Astrocyte (in vitro differentiated cells and primary cell): ENCODE results near the gene HK3. TPM values are rescaled to one million over a fixed set of nuclear protein-coding genes. Genes with fewer than 3 reads are reported as not detected.

Experiments
- DNase-seq: peaks from one replicate; pipeline ENCODE4 v3.0.0-alpha.2; 2010; ENCODE audit warnings: low read depth
- FAIRE-seq: peaks from 2 replicates; lab custom pipeline; 2011; peaks lifted over from hg19 to GRCh38; lab: Jason Lieb, UNC
- H2AFZ ChIP-seq: 2 replicates; pipeline ENCODE4 v1.6.0; 2012; ENCODE audit warnings: low read depth, low read length, inconsistent platforms
- H3K27ac ChIP-seq: 2 replicates; pipeline ENCODE4 v1.5.1; 2011; ENCODE audit warnings: low read depth, low read length, inconsistent platforms
- H3K27me3 ChIP-seq: 2 replicates; pipeline ENCODE4 v1.6.0; 2011; ENCODE audit warnings: low read length, inconsistent platforms; ENCODE audit not compliant: insufficient read depth
- H3K36me3 ChIP-seq: 2 replicates; pipeline ENCODE4 v1.5.1; 2011; ENCODE audit warnings: low read length, inconsistent platforms; ENCODE audit not compliant: insufficient read depth
- H3K4me1 ChIP-seq: 2 replicates; pipeline ENCODE4 v1.5.1; 2011; ENCODE audit warnings: low read length, inconsistent platforms; ENCODE audit not compliant: insufficient read depth
- H3K4me2 ChIP-seq: 2 replicates; pipeline ENCODE4 v1.6.0; 2012; ENCODE audit warnings: low read length, inconsistent platforms
- H3K4me3 ChIP-seq: 2 replicates; pipeline ENCODE4 v1.5.1; 2011; ENCODE audit warnings: low read depth, mild to moderate bottlenecking, low read length, inconsistent platforms; ENCODE audit not compliant: insufficient read depth
- H3K79me2 ChIP-seq: 2 replicates; pipeline ENCODE4 v1.6.0; 2012; ENCODE audit warnings: mild to moderate bottlenecking, low read length, inconsistent platforms; ENCODE audit not compliant: insufficient read depth
- H3K9ac ChIP-seq: 2 replicates; pipeline ENCODE4 v1.6.0; 2012; ENCODE audit warnings: mild to moderate bottlenecking, low read length, inconsistent platforms
- H3K9me3 ChIP-seq: 2 replicates; pipeline ENCODE4 v1.5.1; 2012; ENCODE audit warnings: low read depth, mild to moderate bottlenecking, low read length, inconsistent platforms; ENCODE audit not compliant: insufficient read depth
- H4K20me1 ChIP-seq: 2 replicates; pipeline ENCODE4 v1.6.0; 2012; ENCODE audit warnings: low read length, inconsistent platforms; ENCODE audit not compliant: insufficient read depth
- H3K27ac Mint-ChIP-seq: one replicate; pipeline ENCODE4 v1.8.0; 2021; ENCODE audit warnings: mild to moderate bottlenecking, mixed read lengths; ENCODE audit not compliant: unreplicated experiment
- H3K27me3 Mint-ChIP-seq: one replicate; pipeline ENCODE4 v1.8.0; 2021; ENCODE audit warnings: low read depth, mixed read lengths; ENCODE audit not compliant: unreplicated experiment
- H3K36me3 Mint-ChIP-seq: one replicate; pipeline ENCODE4 v1.8.0; 2021; ENCODE audit warnings: low read depth, mixed read lengths; ENCODE audit not compliant: unreplicated experiment
- H3K4me1 Mint-ChIP-seq: one replicate; pipeline ENCODE4 v1.8.0; 2021; ENCODE audit warnings: low read depth, mixed read lengths; ENCODE audit not compliant: unreplicated experiment
- H3K4me3 Mint-ChIP-seq: one replicate; pipeline ENCODE4 v1.8.0; 2021; ENCODE audit warnings: mild to moderate bottlenecking, moderate library complexity, mixed read lengths; ENCODE audit not compliant: unreplicated experiment
- H3K9me3 Mint-ChIP-seq: one replicate; pipeline ENCODE4 v1.8.0; 2021; ENCODE audit warnings: mild to moderate bottlenecking, mixed read lengths; ENCODE audit not compliant: unreplicated experiment
- EZH2 ChIP-seq: IDR thresholded peaks from 2 replicates; pipeline ENCODE4 v1.6.1; 2012; ENCODE audit warnings: mild to moderate bottlenecking, low read length, inconsistent platforms; ENCODE audit not compliant: insufficient read depth
- total RNA-seq: library from RNA; stranded (reverse); gene quantifications from 2 replicates; pipeline ENCODE4 v1.2.1, GENCODE V29; 2021
- TF ChIP-seq, protein P1 (sequence below): IDR thresholded peaks from 2 replicates; pipeline ENCODE4 v1.5.1; 2011; ENCODE audit warnings: low read depth, mild to moderate bottlenecking, inconsistent platforms, low read length, moderate library complexity; ENCODE audit not compliant: insufficient read depth

Gene HK3
- total RNA-seq, 1 donor from 2014 or later, result not detected

- peaks cover 52% of the 10 kb centered on the region for H3K27me3 Mint-ChIP-seq
- H3K4me3 ChIP-seq, result no peak overlapping the region
- H3K27me3 ChIP-seq, result peaks cover 19% of the 10 kb centered on the region
- H3K9me3 ChIP-seq, result no peaks in the 10 kb centered on the region
- TF ChIP-seq EZH2, result no peak
- TF ChIP-seq, protein P1, sequence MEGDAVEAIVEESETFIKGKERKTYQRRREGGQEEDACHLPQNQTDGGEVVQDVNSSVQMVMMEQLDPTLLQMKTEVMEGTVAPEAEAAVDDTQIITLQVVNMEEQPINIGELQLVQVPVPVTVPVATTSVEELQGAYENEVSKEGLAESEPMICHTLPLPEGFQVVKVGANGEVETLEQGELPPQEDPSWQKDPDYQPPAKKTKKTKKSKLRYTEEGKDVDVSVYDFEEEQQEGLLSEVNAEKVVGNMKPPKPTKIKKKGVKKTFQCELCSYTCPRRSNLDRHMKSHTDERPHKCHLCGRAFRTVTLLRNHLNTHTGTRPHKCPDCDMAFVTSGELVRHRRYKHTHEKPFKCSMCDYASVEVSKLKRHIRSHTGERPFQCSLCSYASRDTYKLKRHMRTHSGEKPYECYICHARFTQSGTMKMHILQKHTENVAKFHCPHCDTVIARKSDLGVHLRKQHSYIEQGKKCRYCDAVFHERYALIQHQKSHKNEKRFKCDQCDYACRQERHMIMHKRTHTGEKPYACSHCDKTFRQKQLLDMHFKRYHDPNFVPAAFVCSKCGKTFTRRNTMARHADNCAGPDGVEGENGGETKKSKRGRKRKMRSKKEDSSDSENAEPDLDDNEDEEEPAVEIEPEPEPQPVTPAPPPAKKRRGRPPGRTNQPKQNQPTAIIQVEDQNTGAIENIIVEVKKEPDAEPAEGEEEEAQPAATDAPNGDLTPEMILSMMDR, result no peak
- DNase-seq (no peak), FAIRE-seq (no peak)
- no peaks in the 10 kb centered on the region for H3K4me1 Mint-ChIP-seq
- no peaks in the 10 kb centered on the region for H3K36me3 Mint-ChIP-seq
- no peaks in the 10 kb centered on the region for H3K4me1 ChIP-seq
- no peak overlapping the region for H3K4me3 Mint-ChIP-seq
- H3K79me2 ChIP-seq, result no peaks in the 10 kb centered on the region
- no peak overlapping the region for H3K27ac Mint-ChIP-seq
- H3K27ac ChIP-seq, result no peak overlapping the region
- H4K20me1 ChIP-seq, result no peaks in the 10 kb centered on the region
- H3K4me2 ChIP-seq, result no peak overlapping the region
- no peaks in the 10 kb centered on the region for H3K36me3 ChIP-seq
- no peak overlapping the region for H3K9ac ChIP-seq
- H3K9me3 Mint-ChIP-seq, result no peaks in the 10 kb centered on the region
- H2AFZ ChIP-seq, result no peak overlapping the region
Observed at GRCh38 chr5:176869501-176870109, 29.5 kb downstream of the HK3 start.

- peak overlapping the region; percentile 34 for H3K27ac Mint-ChIP-seq
- FAIRE-seq, result no peak
Observed at GRCh38 chr5:176868731-176869130, 30.4 kb downstream of the HK3 start.

DNA sequence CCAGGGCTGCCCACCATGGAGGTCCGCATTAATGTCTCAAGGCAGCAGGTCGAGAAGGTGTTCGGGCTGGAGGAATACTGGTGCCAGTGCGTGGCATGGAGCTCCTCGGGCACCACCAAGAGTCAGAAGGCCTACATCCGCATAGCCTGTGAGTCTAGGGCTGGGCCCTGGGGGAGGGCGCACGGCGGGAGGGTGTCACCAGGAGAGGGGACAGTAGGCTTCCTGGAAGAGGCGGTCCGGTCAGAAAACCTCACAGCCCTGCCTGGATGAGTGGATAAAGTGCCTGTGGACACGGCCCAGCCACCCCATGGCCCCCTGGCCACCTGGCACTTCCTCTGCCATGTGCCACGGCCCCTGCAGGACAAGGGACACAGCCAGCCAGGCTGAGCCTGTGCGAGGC is 31.0 kb downstream of the HK3 start:
- H2AFZ ChIP-seq, result no peak overlapping the region
- no peaks in the 10 kb centered on the region for H3K9me3 ChIP-seq
- Mint-ChIP-seq H3K9me3 (no peaks in the 10 kb centered on the region), H3K27ac (no peak overlapping the region), H3K4me1 (peaks cover 2% of the 10 kb centered on the region), H3K27me3 (peaks cover 50% of the 10 kb centered on the region), H3K4me3 (no peak overlapping the region), H3K36me3 (no peaks in the 10 kb centered on the region)
- H4K20me1 ChIP-seq, result no peaks in the 10 kb centered on the region
- no peak overlapping the region for H3K27ac ChIP-seq
- DNase-seq, result no peak
- no peak overlapping the region for H3K4me2 ChIP-seq
- no peaks in the 10 kb centered on the region for H3K4me1 ChIP-seq
- FAIRE-seq, result no peak
- H3K9ac ChIP-seq, result no peak overlapping the region
- TF ChIP-seq, protein P1, result no peak
- TF ChIP-seq EZH2, result no peak
- H3K79me2 ChIP-seq, result no peaks in the 10 kb centered on the region
- no peaks in the 10 kb centered on the region for H3K36me3 ChIP-seq
- H3K4me3 ChIP-seq, result no peak overlapping the region
- peaks cover 22% of the 10 kb centered on the region for H3K27me3 ChIP-seq

More at GRCh38 chr5:176868731-176869130, 30.4 kb downstream of the HK3 start:
- H2AFZ ChIP-seq, result no peak overlapping the region
- H3K9me3 ChIP-seq, result no peaks in the 10 kb centered on the region
- H3K36me3 ChIP-seq, result no peaks in the 10 kb centered on the region
- no peaks in the 10 kb centered on the region for H4K20me1 ChIP-seq
- Mint-ChIP-seq H3K36me3 (no peaks in the 10 kb centered on the region), H3K9me3 (no peaks in the 10 kb centered on the region), H3K4me1 (no peaks in the 10 kb centered on the region), H3K27me3 (peaks cover 50% of the 10 kb centered on the region), H3K4me3 (no peak overlapping the region)
- H3K27me3 ChIP-seq, result peaks cover 22% of the 10 kb centered on the region
- no peak overlapping the region for H3K27ac ChIP-seq
- H3K79me2 ChIP-seq, result no peaks in the 10 kb centered on the region
- H3K9ac ChIP-seq, result no peak overlapping the region
- no peaks in the 10 kb centered on the region for H3K4me1 ChIP-seq
- no peak for DNase-seq
- no peak overlapping the region for H3K4me3 ChIP-seq
- TF ChIP-seq, protein P1, result no peak
- no peak for TF ChIP-seq EZH2
- H3K4me2 ChIP-seq, result no peak overlapping the region
